Measurements from ENCODE around the gene TMC5. TPM values are rescaled to one million over a fixed set of nuclear protein-coding genes. Genes with fewer than 3 reads are reported as not detected.

The TMC5 gene
- total and polyA plus RNA-seq, 2 of the 8 experiments (the other 6 are each of a cell fraction or from before 2014, with no cell fraction given): 1.6 to 1.8 TPM

- Histone ChIP-seq H3K23me2 (ENCODE audit: low read depth, low read length) (peaks cover 8% of the 10 kb centered on the region), H3K18ac (ENCODE audit: extremely low read depth, low read length) (no peak overlapping the region), H3K14ac (ENCODE audit: insufficient read length) (no peak overlapping the region), H3K56ac (replicated peaks; ENCODE audit: insufficient read length, low read depth, low read length) (no peak overlapping the region), H2AK5ac (ENCODE audit: low read depth, low read length) (no peak overlapping the region), H3K79me2 (ENCODE audit: control insufficient read depth in 1 of 2, insufficient read depth in 2 of 2, low read length in 2 of 2) (peaks cover 3 to 58% of the 10 kb centered on the region in 2 experiments; a peak in 3 of 4 replicates), H2AFZ (ENCODE audit: low read length) (peak overlapping the region; percentile 26; the same call in 1 of the 2 replicates), H3K4me3 (ENCODE audit: extremely low read depth in 1 of 4, insufficient read depth in 2 of 4, low read depth in 3 of 4, low read length in 4 of 4) (no peak overlapping the region), H2BK5ac (ENCODE audit: low read depth, low read length) (no peak overlapping the region), H3K23ac (ENCODE audit: insufficient read length) (no peak overlapping the region), H4K20me1 (replicated peaks in 1 of 2; ENCODE audit: control insufficient read depth in 1 of 2, insufficient read depth in 2 of 2, low read length in 2 of 2) (peaks cover 2% of the 10 kb centered on the region in 2 experiments), H3K36me3 (ENCODE audit: control insufficient read depth in 2 of 4, insufficient read depth in 4 of 4, low read length in 3 of 4) (peaks cover 0 to 7% (median 2%) of the 10 kb centered on the region in 4 experiments; a peak in 3 of 8 replicates), H3K4ac (replicated peaks; ENCODE audit: insufficient read length, low read depth, low read length) (no peak overlapping the region), H3K79me1 (ENCODE audit: low read depth, low read length) (peaks cover 5% of the 10 kb centered on the region; the same call in 1 of the 2 replicates), H3K27ac (ENCODE audit: low read depth, low read length) (no peak overlapping the region), H3K9ac (replicated peaks in 1 of 4; ENCODE audit: extremely low read depth in 1 of 4, low read depth in 3 of 4, low read length in 3 of 4) (no peak overlapping the region), H2BK15ac (ENCODE audit: low read length) (no peak overlapping the region), H3K4me2 (ENCODE audit: insufficient read depth in 1 of 2, low read depth in 2 of 2, low read length in 2 of 2) (peak overlapping the region in 1 of 2 experiments; percentile 97; a peak in 1 of 4 replicates), H2BK12ac (ENCODE audit: low read depth, low read length) (no peak overlapping the region), H2BK20ac (ENCODE audit: low read length) (peak overlapping the region; percentile 25; the same call in 1 of the 2 replicates), H3K9me3 (ENCODE audit: insufficient read depth in 2 of 2, low read depth in 1 of 2, low read length in 1 of 2) (no peaks in the 10 kb centered on the region), H4K8ac (ENCODE audit: extremely low read depth, insufficient read depth, low read length) (no peak overlapping the region), H4K5ac (ENCODE audit: insufficient read length, low read depth, low read length) (no peak overlapping the region), H4K91ac (replicated peaks; ENCODE audit: insufficient read length, low read length) (no peak overlapping the region), H3K27me3 (replicated peaks in 1 of 4; ENCODE audit: control insufficient read depth in 3 of 4, extremely low read depth in 1 of 4, insufficient read depth in 3 of 4, low read length in 3 of 4) (no peaks in the 10 kb centered on the region), H2BK120ac (replicated peaks; ENCODE audit: low read depth, low read length) (no peak overlapping the region), H3K4me1 (replicated peaks in 1 of 4; ENCODE audit: control insufficient read depth in 3 of 4, insufficient read depth in 4 of 4, low read length in 3 of 4) (peaks cover 5 to 17% (median 11%) of the 10 kb centered on the region in 4 experiments; a peak in 6 of 7 replicates)
- DNase-seq (ENCODE audit: low read depth in 1 of 2, low spot score in 2 of 2) (no peak), FAIRE-seq (no peak)
- POLR2A ChIA-PET (ENCODE audit: partially characterized antibody): interaction anchor here (1.0 to 3.5 kb wide), 4 partner anchors 24 to 35 kb away, joined by 3 to 31 read pairs (median 4); partner anchors contain the start of gene VPS35L
- CTCF ChIA-PET (ENCODE audit: partially characterized antibody): interaction anchor here (0.9 to 1.9 kb wide), 2 partner anchors 21 to 37 kb away, joined by 3 to 5 read pairs; no protein-coding TSS in a partner anchor
- WGBS, 2 experiments (ENCODE audit: extremely low coverage in 1 of 2, insufficient coverage in 1 of 2, insufficient read length in 1 of 2, insufficient replicate concordance in 2 of 2, low coverage in 1 of 2, low lambda C conversion rate in 2 of 2, missing lambda C conversion rate in 1 of 2): 88% methylated on average over 18 of the region's 18 CpGs; no CpG with 5 or more reads in 1 of the 2 experiments
- TF ChIP-seq SRF (IDR thresholded peaks at IDR 0.05; ENCODE audit: low read depth, low read length) (no peak), SP4 (IDR thresholded peaks at IDR 0.05; ENCODE audit: low read length) (no peak), CTBP2 (IDR thresholded peaks at IDR 0.05; ENCODE audit: borderline replicate concordance, insufficient read depth, insufficient read length, low read length) (no peak), KDM5A (IDR thresholded peaks at IDR 0.05; ENCODE audit: low read length) (no peak), PHF8 (conservative IDR thresholded peaks at IDR 0.05; ENCODE audit: low read depth, low read length) (no peak), ASH2L (IDR thresholded peaks at IDR 0.05; ENCODE audit: low read length) (no peak), HDAC6 (IDR thresholded peaks at IDR 0.05; ENCODE audit: low read depth, low read length) (no peak), TCF12 (IDR thresholded peaks at IDR 0.05; ENCODE audit: low read depth, low read length) (no peak), HDAC2 (IDR thresholded peaks at IDR 0.05; ENCODE audit: borderline replicate concordance in 1 of 2, low read depth in 2 of 2, low read length in 2 of 2) (no peak), USF2 (IDR thresholded peaks at IDR 0.05; ENCODE audit: low read length) (no peak), GABPA (IDR thresholded peaks at IDR 0.05; ENCODE audit: borderline replicate concordance, insufficient read depth, low read length) (no peak), NRF1 (IDR thresholded peaks at IDR 0.05; ENCODE audit: low read depth, low read length) (no peak)
Measured at GRCh38 chr16:19523184-19523558, 105.5 kb downstream of the TMC5 start.
